H1 (cell line): Measurements from ENCODE around the gene UGT3A1. TPM values are rescaled to one million over a fixed set of nuclear protein-coding genes. Genes with fewer than 3 reads are reported as not detected.

Source experiments
- CTCF ChIA-PET: fragments of 300-600 bp; sonication (Branson Sonifier 250); formaldehyde crosslinking; loops from one replicate; lab custom pipeline; 2021; ENCODE audit not compliant: partially characterized antibody; lab: Charles Lee
- POLR2A ChIA-PET: fragments of 300-600 bp; sonication (Branson Sonifier 250); formaldehyde crosslinking; loops from one replicate; lab custom pipeline; 2021; ENCODE audit warnings: inconsistent platforms; ENCODE audit not compliant: partially characterized antibody; lab: Charles Lee
- DNase-seq, 2 experiments: peaks; one replicate each; pipeline versions ENCODE4 v3.0.0 to v3.0.0-alpha.2; 2010 to 2022; ENCODE audit warnings: low spot score in 2 of 2, low read depth in 1 of 2, mixed read lengths in 1 of 2
- FAIRE-seq: peaks from 2 replicates; lab custom pipeline; 2011; peaks lifted over from hg19 to GRCh38; lab: Jason Lieb, UNC
- H2AFZ ChIP-seq: 2 replicates; pipeline ENCODE4 v1.8.1; 2012; ENCODE audit warnings: low read length, inconsistent platforms
- H2AK5ac ChIP-seq: 2 replicates; pipeline ENCODE4 v1.6.1; 2013; ENCODE audit warnings: low read depth, low read length
- H2BK120ac ChIP-seq: replicated peaks from 2 replicates; pipeline ENCODE3; 2013; ENCODE audit warnings: low read depth, low read length, inconsistent platforms
- H2BK12ac ChIP-seq: 2 replicates; pipeline ENCODE4 v1.6.1; 2013; ENCODE audit warnings: low read depth, low read length
- H2BK15ac ChIP-seq: 2 replicates; pipeline ENCODE4 v1.6.1; 2013; ENCODE audit warnings: low read length
- H2BK20ac ChIP-seq: 2 replicates; pipeline ENCODE4 v1.6.1; 2013; ENCODE audit warnings: low read length
- H2BK5ac ChIP-seq: 2 replicates; pipeline ENCODE4 v1.6.1; 2013; ENCODE audit warnings: low read depth, low read length
- H3K14ac ChIP-seq: 2 replicates; pipeline ENCODE4 v1.6.1; 2013; ENCODE audit warnings: inconsistent platforms; ENCODE audit not compliant: insufficient read length
- H3K18ac ChIP-seq: 2 replicates; pipeline ENCODE4 v1.6.1; 2013; ENCODE audit warnings: low read length; ENCODE audit errors: extremely low read depth
- H3K23ac ChIP-seq: 2 replicates; pipeline ENCODE4 v1.6.1; 2013; ENCODE audit warnings: inconsistent platforms; ENCODE audit not compliant: insufficient read length
- H3K23me2 ChIP-seq: 2 replicates; pipeline ENCODE4 v1.6.1; 2013; ENCODE audit warnings: low read depth, low read length
- H3K27ac ChIP-seq: 2 replicates; pipeline ENCODE4 v1.6.1; 2011; ENCODE audit warnings: low read depth, low read length, inconsistent platforms
- H3K27me3 ChIP-seq, 4 experiments: replicated peaks in 1 of 4; 1 replicate in 1 of 4; 2 replicates in 3 of 4; pipeline versions ENCODE4 v1.6.1 to v1.8.1; 2011 to 2013; ENCODE audit warnings: low read length in 3 of 4, mild to moderate bottlenecking in 3 of 4, inconsistent platforms in 2 of 4, mixed read lengths in 2 of 4, moderate library complexity in 1 of 4; ENCODE audit not compliant: control insufficient read depth in 3 of 4, insufficient read depth in 3 of 4; ENCODE audit errors: extremely low read depth in 1 of 4
- H3K36me3 ChIP-seq, 4 experiments: 2 replicates each; pipeline versions ENCODE4 v1.6.1 to v1.8.1; 2011 to 2013; ENCODE audit warnings: mild to moderate bottlenecking in 4 of 4, low read length in 3 of 4, moderate library complexity in 2 of 4, control low read depth in 1 of 4, inconsistent platforms in 1 of 4; ENCODE audit not compliant: insufficient read depth in 4 of 4, control insufficient read depth in 2 of 4
- H3K4ac ChIP-seq: replicated peaks from 2 replicates; pipeline ENCODE3; 2013; ENCODE audit warnings: low read length, low read depth, mixed read lengths, inconsistent platforms; ENCODE audit not compliant: insufficient read length
- H3K4me1 ChIP-seq, 4 experiments: replicated peaks in 1 of 4; 1 replicate in 1 of 4; 2 replicates in 3 of 4; pipeline versions ENCODE4 v1.6.1 to v1.8.1; 2011 to 2013; ENCODE audit warnings: low read length in 3 of 4, inconsistent platforms in 2 of 4, mixed read lengths in 1 of 4; ENCODE audit not compliant: insufficient read depth in 4 of 4, control insufficient read depth in 3 of 4
- H3K4me2 ChIP-seq, 2 experiments: 2 replicates each; pipeline versions ENCODE4 v1.6.1 to v1.8.1; 2011 to 2013; ENCODE audit warnings: low read depth in 2 of 2, low read length in 2 of 2, control low read depth in 1 of 2, inconsistent platforms in 1 of 2, mild to moderate bottlenecking in 1 of 2; ENCODE audit not compliant: insufficient read depth in 1 of 2
- H3K4me3 ChIP-seq, 4 experiments: fragments of 200-600, 300-600 bp in 1 of 4; sonication (generic), shearing (Covaris generic), sonication (Bioruptor Twin) in 1 of 4; 2 replicates each; pipeline versions ENCODE4 v1.5.1 to v1.8.1; 2011 to 2016; ENCODE audit warnings: low read length in 4 of 4, low read depth in 3 of 4, control low read depth in 2 of 4, inconsistent platforms in 2 of 4, mild to moderate bottlenecking in 2 of 4, mixed read lengths in 1 of 4, moderate library complexity in 1 of 4; ENCODE audit not compliant: insufficient read depth in 2 of 4; ENCODE audit errors: extremely low read depth in 1 of 4
- H3K56ac ChIP-seq: replicated peaks from 2 replicates; pipeline ENCODE3; 2013; ENCODE audit warnings: low read depth, mild to moderate bottlenecking, mixed read lengths, low read length, inconsistent platforms; ENCODE audit not compliant: insufficient read length
- H3K79me1 ChIP-seq: 2 replicates; pipeline ENCODE4 v1.6.1; 2013; ENCODE audit warnings: low read depth, low read length, control low read depth
- H3K79me2 ChIP-seq, 2 experiments: 2 replicates each; pipeline versions ENCODE4 v1.6.1 to v1.8.1; 2012 to 2013; ENCODE audit warnings: low read length in 2 of 2, mild to moderate bottlenecking in 2 of 2, inconsistent platforms in 1 of 2; ENCODE audit not compliant: insufficient read depth in 2 of 2, control insufficient read depth in 1 of 2
- H3K9ac ChIP-seq, 4 experiments: replicated peaks in 1 of 4; 1 replicate in 1 of 4; 2 replicates in 3 of 4; pipeline versions ENCODE4 v1.6.1 to v1.8.1; 2011 to 2013; ENCODE audit warnings: low read depth in 3 of 4, low read length in 3 of 4, control low read depth in 2 of 4, mild to moderate bottlenecking in 2 of 4, moderate library complexity in 2 of 4, inconsistent platforms in 1 of 4; ENCODE audit errors: extremely low read depth in 1 of 4
- H3K9me3 ChIP-seq, 2 experiments: 2 replicates each; pipeline versions ENCODE4 v1.6.1 to v1.8.1; 2012 to 2013; ENCODE audit warnings: mild to moderate bottlenecking in 2 of 2, moderate library complexity in 2 of 2, control low read depth in 1 of 2, inconsistent platforms in 1 of 2, low read depth in 1 of 2, low read length in 1 of 2, mixed read lengths in 1 of 2; ENCODE audit not compliant: insufficient read depth in 2 of 2
- H4K20me1 ChIP-seq, 2 experiments: replicated peaks in 1 of 2; 2 replicates each; pipeline versions ENCODE3 to v1.8.1; 2011 to 2013; ENCODE audit warnings: inconsistent platforms in 2 of 2, low read length in 2 of 2, mild to moderate bottlenecking in 1 of 2; ENCODE audit not compliant: insufficient read depth in 2 of 2, control insufficient read depth in 1 of 2
- H4K5ac ChIP-seq: 2 replicates; pipeline ENCODE4 v1.6.1; 2013; ENCODE audit warnings: low read length, low read depth, mixed read lengths, inconsistent platforms; ENCODE audit not compliant: insufficient read length
- H4K8ac ChIP-seq: 2 replicates; pipeline ENCODE4 v1.8.0; 2013; ENCODE audit warnings: mild to moderate bottlenecking, moderate library complexity, low read length, inconsistent platforms; ENCODE audit not compliant: insufficient read depth; ENCODE audit errors: extremely low read depth
- H4K91ac ChIP-seq: replicated peaks from 2 replicates; pipeline ENCODE3; 2013; ENCODE audit warnings: low read length, mixed read lengths, inconsistent platforms; ENCODE audit not compliant: insufficient read length
- CBX5 ChIP-seq: fragments of 300-800, 300-1000 bp; sonication (generic); IDR thresholded peaks from 2 replicates; pipeline ENCODE4 v1.7.1; 2016; ENCODE audit warnings: antibody characterized with exemption, low read length, low read depth
- CREB1 ChIP-seq: IDR thresholded peaks from 2 replicates; pipeline ENCODE4 v1.6.1; 2012; ENCODE audit warnings: inconsistent platforms
- EZH2 ChIP-seq: fragments of 200-600 bp; sonication (generic); IDR thresholded peaks from 2 replicates; pipeline ENCODE4 v1.7.1; 2012; ENCODE audit warnings: low read depth, mild to moderate bottlenecking, moderate library complexity, low read length, inconsistent platforms; ENCODE audit not compliant: severe bottlenecking
- HDAC6 ChIP-seq: IDR thresholded peaks from one replicate; pipeline ENCODE4 v1.7.1; 2012; ENCODE audit warnings: low read depth, mild to moderate bottlenecking, inconsistent platforms, low read length, moderate library complexity
- KDM1A ChIP-seq: fragments of 200-600, 300-600 bp; sonication (generic); IDR thresholded peaks from 2 replicates; pipeline ENCODE4 v1.7.1; 2016; ENCODE audit warnings: mild to moderate bottlenecking, low read length, borderline replicate concordance
- POLR2AphosphoS5 ChIP-seq: IDR thresholded peaks from 2 replicates; pipeline ENCODE4 v1.6.1; 2011; ENCODE audit warnings: low read depth, low read length
- RFX5 ChIP-seq: IDR thresholded peaks from 2 replicates; pipeline ENCODE4 v1.6.1; 2011; ENCODE audit warnings: low read depth, low read length, improper control_type of control experiment, borderline replicate concordance
- SIRT6 ChIP-seq: IDR thresholded peaks from one replicate; pipeline ENCODE4 v1.7.1; 2012; ENCODE audit warnings: low read length, inconsistent platforms
- SIX5 ChIP-seq: IDR thresholded peaks from 2 replicates; pipeline ENCODE4 v1.6.1; 2011; ENCODE audit warnings: mild to moderate bottlenecking, low read depth, low read length
- SP1 ChIP-seq: IDR thresholded peaks from 2 replicates; pipeline ENCODE4 v1.6.1; 2011; ENCODE audit warnings: low read depth, low read length
- TAF1 ChIP-seq: IDR thresholded peaks from 2 replicates; pipeline ENCODE4 v1.6.1; 2011; ENCODE audit warnings: mild to moderate bottlenecking, low read depth, low read length
- TAF7 ChIP-seq: optimal IDR thresholded peaks from 2 replicates; pipeline ENCODE3; 2011; ENCODE audit warnings: low read depth, mild to moderate bottlenecking, inconsistent platforms, low read length, moderate library complexity, borderline replicate concordance
- WGBS, 2 experiments: shearing (Covaris generic) in 1 of 2; methylation state at CpG; one replicate each; pipeline versions ENCODE4 v1.1.6 to v1.1.7; 2013 to 2015; ENCODE audit warnings: low lambda C conversion rate in 2 of 2, mixed read lengths in 2 of 2, inconsistent platforms in 1 of 2, low coverage in 1 of 2, missing lambda C conversion rate in 1 of 2; ENCODE audit not compliant: insufficient replicate concordance in 2 of 2, insufficient coverage in 1 of 2, insufficient read length in 1 of 2; ENCODE audit errors: extremely low coverage in 1 of 2, missing lambda C conversion rate in 1 of 2; 5-methylcytosine and 5-hydroxymethylcytosine counted together
- polyA plus RNA-seq, 7 experiments: library from polyadenylated mRNA; depleted of rRNA in 3 of 7; stranded (reverse) in 5 of 7; unstranded in 2 of 7; fragments of >200 nt in 5 of 7; fragments of 200-250 nt in 2 of 7; gene quantifications; 1 replicate in 5 of 7; 2 replicates in 1 of 7; 4 replicates in 1 of 7; pipeline versions ENCODE4 v1.2.1 to v1.2.3, GENCODE V29; 2011 to 2013; ENCODE audit warnings: missing spikeins in 2 of 7, mixed read lengths in 2 of 7
- total RNA-seq: library from RNA; stranded (reverse); fragmentation: NEBNext Ultra II Directional; extraction: Animal tissue kit (Norgen Biotek cat#: 25700); gene quantifications from 2 replicates; pipeline ENCODE4 v1.2.1, GENCODE V29; 2021

UGT3A1 gene
- total and polyA plus RNA-seq, 2 of the 8 experiments (the other 6 are each of a cell fraction or from before 2014, with no cell fraction given), result 2.4 to 3.4 TPM

DNA sequence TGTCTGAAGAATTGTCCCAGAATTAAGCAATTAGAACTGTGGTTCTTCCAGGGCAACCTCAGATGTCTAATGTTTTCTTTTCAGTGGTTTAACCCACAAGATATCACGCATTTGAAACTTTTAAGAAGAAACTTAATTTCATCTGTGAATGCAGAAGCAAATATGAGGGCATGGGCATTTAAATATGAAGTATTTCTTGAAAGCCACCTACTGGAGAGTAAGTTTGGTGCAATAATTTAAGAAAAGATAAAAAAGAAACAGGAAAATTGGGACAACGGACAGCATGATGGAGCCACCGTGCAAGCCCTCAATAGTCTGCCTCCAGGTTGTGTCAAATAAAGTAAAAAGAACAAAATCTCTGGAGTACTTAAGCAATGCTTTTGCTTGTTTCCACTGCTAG lies 51.6 kb downstream of the UGT3A1 start:
- DNase-seq (no peak), FAIRE-seq (no peak)
- H4K20me1 ChIP-seq, result no peaks in the 10 kb centered on the region
- no peak overlapping the region for H2AK5ac ChIP-seq
- H2BK20ac ChIP-seq, result no peak overlapping the region
- POLR2A ChIA-PET, result no interaction called here
- H3K79me1 ChIP-seq, result no peaks in the 10 kb centered on the region
- H4K91ac ChIP-seq, result no peak overlapping the region
- no peak overlapping the region for H3K9ac ChIP-seq
- no peak overlapping the region for H3K4me2 ChIP-seq
- H3K36me3 ChIP-seq, result no peaks in the 10 kb centered on the region
- no peak overlapping the region for H2BK12ac ChIP-seq
- H3K23ac ChIP-seq, result no peak overlapping the region
- H3K14ac ChIP-seq, result no peak overlapping the region
- no peak overlapping the region for H2BK5ac ChIP-seq
- no peak overlapping the region for H2BK15ac ChIP-seq
- no peaks in the 10 kb centered on the region; a peak in 1 of 7 replicates for H3K27me3 ChIP-seq
- H2BK120ac ChIP-seq, result no peak overlapping the region
- no peak overlapping the region for H4K8ac ChIP-seq
- H3K4me1 ChIP-seq, result no peaks in the 10 kb centered on the region
- no peak overlapping the region for H3K4ac ChIP-seq
- no peak overlapping the region for H3K27ac ChIP-seq
- no peak overlapping the region for H3K18ac ChIP-seq
- no peaks in the 10 kb centered on the region for H3K9me3 ChIP-seq
- H4K5ac ChIP-seq, result no peak overlapping the region
- WGBS, 2 experiments, result 83% methylated on average over 3 of the region's 3 CpGs; no CpG with 5 or more reads in 1 of the 2 experiments
- H3K56ac ChIP-seq, result no peak overlapping the region
- CTCF ChIA-PET, result interaction anchor here (0.8 to 2.3 kb wide), 3 partner anchors 8 to 14 kb away, joined by 3 to 5 read pairs (median 5); no protein-coding TSS in a partner anchor
- H2AFZ ChIP-seq, result no peak overlapping the region
- no peak overlapping the region for H3K4me3 ChIP-seq
- H3K79me2 ChIP-seq, result no peaks in the 10 kb centered on the region
- no peaks in the 10 kb centered on the region for H3K23me2 ChIP-seq
- TF ChIP-seq SP1 (no peak), CBX5 (no peak), KDM1A (no peak), HDAC6 (no peak), POLR2AphosphoS5 (no peak), TAF7 (no peak), CREB1 (no peak), TAF1 (no peak), SIRT6 (no peak), EZH2 (no peak), SIX5 (no peak), RFX5 (no peak)
